Mucosa of rectum (tissue), 2 donors: Measurements from ENCODE around the gene SRCAP.
A peak's percentile ranks its signal among the peaks of the same experiment; 100 is the strongest.

Experiments used
- H3K27ac ChIP-seq, 2 donors: one replicate each; pipeline ENCODE4 v1.7.0; 2013; ENCODE audit warnings: inconsistent platforms in 2 of 2, low read depth in 2 of 2, low read length in 2 of 2
- H3K27me3 ChIP-seq, 2 donors: one replicate each; pipeline ENCODE4 v1.7.0; 2013; ENCODE audit warnings: low read length in 2 of 2; ENCODE audit not compliant: control insufficient read depth in 2 of 2, insufficient read depth in 2 of 2
- H3K36me3 ChIP-seq, 2 donors: one replicate each; pipeline ENCODE4 v1.7.0; 2013; ENCODE audit warnings: low read length in 2 of 2; ENCODE audit not compliant: control insufficient read depth in 2 of 2, insufficient read depth in 2 of 2
- H3K4me1 ChIP-seq, 2 donors: one replicate each; pipeline ENCODE4 v1.7.0; 2013; ENCODE audit warnings: low read length in 2 of 2, mild to moderate bottlenecking in 1 of 2; ENCODE audit not compliant: control insufficient read depth in 2 of 2, insufficient read depth in 2 of 2
- H3K4me3 ChIP-seq, 2 donors: one replicate each; pipeline ENCODE4 v1.7.0; 2013; ENCODE audit warnings: low read length in 2 of 2
- H3K9ac ChIP-seq, 2 donors: one replicate each; pipeline ENCODE4 v1.7.0; 2013; ENCODE audit warnings: low read length in 2 of 2, low read depth in 1 of 2, mild to moderate bottlenecking in 1 of 2
- H3K9me3 ChIP-seq, 2 donors: one replicate each; pipeline ENCODE4 v1.7.0; 2013; ENCODE audit warnings: low read length in 2 of 2; ENCODE audit not compliant: control insufficient read depth in 2 of 2
- donor health status: healthy.
- donor health status: Normal muscosa, but diverticular disease.

Gene SRCAP

DNA sequence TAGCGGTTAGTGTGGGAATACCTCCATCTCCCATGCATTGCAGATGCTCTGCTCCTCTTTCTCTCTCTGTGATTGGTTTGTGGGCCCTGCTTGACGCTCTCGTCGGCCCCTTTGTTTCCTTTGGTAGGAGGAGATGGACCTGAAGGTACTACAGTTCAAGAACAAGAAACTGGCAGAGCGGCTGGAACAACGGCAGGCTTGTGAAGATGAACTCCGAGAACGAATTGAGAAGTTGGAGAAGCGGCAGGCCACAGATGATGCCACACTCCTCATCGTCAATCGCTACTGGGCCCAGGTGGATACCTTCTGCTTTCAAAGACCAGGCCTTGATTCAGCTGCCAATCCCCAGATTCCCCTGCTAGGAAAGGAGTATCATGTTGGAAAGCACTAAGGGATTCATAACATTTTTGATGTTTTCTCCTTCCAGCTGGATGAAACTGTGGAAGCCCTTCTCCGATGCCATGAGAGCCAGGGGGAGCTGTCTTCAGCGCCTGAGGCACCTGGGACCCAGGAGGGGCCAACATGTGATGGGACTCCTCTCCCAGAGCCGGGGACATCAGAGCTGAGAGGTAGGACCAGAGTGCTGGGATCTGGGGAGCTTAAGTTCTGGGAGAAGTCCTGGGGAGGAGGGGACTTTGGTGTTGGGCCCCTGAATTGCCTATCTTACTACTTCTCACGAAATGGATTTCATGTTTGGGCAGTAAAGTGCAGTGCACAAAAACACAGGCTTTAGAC, 64.2 kb downstream of the SRCAP start:
- H3K27ac ChIP-seq: no peak overlapping the region
- no peaks in the 10 kb centered on the region for H3K9me3 ChIP-seq
- H3K9ac ChIP-seq: peak overlapping the region; percentile 79 to 97
- peak overlapping the region; percentile 84 to 99 for H3K4me3 ChIP-seq
- H3K36me3 ChIP-seq: peaks cover 45 to 47% of the 10 kb centered on the region in 2 donors
- no peaks in the 10 kb centered on the region for H3K27me3 ChIP-seq
- H3K4me1 ChIP-seq: peaks cover 24 to 26% of the 10 kb centered on the region in 2 donors

DNA sequence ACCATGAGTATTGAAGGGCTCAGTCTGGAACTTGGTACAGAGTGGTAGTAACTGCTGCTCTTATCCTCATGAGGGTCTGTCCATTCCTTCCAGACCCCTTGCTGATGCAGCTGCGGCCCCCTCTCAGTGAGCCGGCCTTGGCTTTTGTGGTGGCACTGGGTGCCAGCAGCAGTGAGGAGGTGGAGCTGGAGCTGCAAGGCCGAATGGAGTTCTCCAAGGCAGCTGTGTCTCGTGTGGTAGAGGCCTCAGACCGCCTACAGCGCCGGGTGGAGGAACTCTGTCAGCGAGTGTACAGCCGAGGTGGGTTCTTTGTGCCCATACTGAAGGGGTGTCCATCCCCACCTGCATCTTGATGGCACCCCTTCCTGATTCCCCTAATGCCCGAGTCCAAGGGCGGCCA, 65.1 kb downstream of the SRCAP start:
- Histone ChIP-seq H3K36me3 (peaks cover 54 to 57% of the 10 kb centered on the region in 2 donors), H3K9me3 (no peaks in the 10 kb centered on the region), H3K27ac (no peak overlapping the region), H3K9ac (no peak overlapping the region), H3K4me1 (peaks cover 24 to 26% of the 10 kb centered on the region in 2 donors), H3K4me3 (no peak overlapping the region), H3K27me3 (no peaks in the 10 kb centered on the region)

DNA sequence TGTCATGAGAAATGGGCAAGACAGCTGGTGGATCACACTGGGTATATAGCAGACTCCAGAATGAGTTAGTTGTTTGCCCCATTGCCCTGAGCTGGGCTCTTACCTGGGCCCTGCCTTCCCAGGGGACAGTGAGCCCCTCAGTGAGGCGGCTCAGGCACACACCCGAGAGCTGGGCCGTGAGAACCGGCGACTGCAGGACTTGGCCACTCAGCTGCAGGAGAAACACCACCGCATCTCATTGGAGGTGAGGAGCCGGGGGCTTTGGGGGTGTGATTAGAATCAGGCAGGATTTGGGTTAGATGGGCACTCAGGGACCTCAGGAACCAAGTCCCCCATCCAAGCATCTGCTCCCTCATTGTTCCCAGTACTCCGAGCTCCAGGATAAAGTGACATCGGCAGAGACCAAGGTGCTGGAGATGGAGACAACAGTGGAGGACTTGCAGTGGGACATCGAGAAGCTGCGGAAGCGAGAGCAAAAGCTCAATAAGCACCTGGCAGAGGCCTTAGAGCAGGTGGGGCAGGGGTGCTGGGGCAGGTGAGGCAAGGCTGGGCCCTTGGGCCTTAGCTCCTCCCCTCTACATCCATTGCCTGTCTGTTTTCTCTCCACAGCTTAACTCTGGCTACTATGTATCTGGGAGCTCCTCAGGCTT, 66.0 kb downstream of the SRCAP start:
- no peak overlapping the region for H3K9ac ChIP-seq
- H3K27me3 ChIP-seq: no peaks in the 10 kb centered on the region
- H3K9me3 ChIP-seq: no peaks in the 10 kb centered on the region
- no peak overlapping the region for H3K4me3 ChIP-seq
- peaks cover 61 to 65% of the 10 kb centered on the region in 2 donors for H3K36me3 ChIP-seq
- no peak overlapping the region for H3K27ac ChIP-seq
- H3K4me1 ChIP-seq: peaks cover 24 to 26% of the 10 kb centered on the region in 2 donors

DNA sequence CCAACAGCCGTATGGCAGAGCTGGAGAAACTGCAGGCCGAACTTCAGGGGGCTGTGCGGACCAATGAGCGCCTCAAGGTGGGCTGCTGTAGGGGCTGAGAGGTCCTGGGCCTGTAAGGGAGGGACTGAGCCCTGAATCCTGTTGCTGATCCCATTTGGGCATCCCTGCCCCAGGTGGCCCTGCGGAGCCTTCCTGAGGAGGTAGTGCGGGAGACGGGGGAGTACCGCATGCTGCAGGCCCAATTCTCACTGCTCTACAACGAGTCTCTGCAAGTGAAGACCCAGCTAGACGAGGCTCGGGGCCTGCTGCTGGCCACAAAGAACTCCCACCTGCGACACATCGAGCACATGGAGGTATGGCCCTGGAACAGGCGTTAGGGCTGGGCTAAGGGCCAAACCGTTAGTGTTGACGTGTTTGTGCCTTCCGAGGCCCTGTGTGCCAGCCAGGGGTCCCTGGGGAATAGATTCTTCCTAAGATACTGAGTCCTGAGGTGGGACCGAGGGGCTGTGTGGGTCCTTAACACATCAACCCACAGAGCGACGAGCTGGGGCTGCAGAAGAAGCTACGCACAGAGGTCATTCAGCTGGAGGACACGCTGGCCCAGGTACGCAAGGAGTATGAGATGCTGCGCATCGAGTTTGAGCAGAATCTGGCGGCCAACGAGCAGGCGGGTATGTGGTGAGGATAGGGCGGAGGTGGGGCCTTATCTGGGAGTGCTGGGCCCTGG, 67.4 kb downstream of the SRCAP start:
- H3K4me3 ChIP-seq: no peak overlapping the region
- H3K9me3 ChIP-seq: no peaks in the 10 kb centered on the region
- peaks cover 66 to 75% of the 10 kb centered on the region in 2 donors for H3K36me3 ChIP-seq
- H3K27ac ChIP-seq: no peak overlapping the region
- no peaks in the 10 kb centered on the region for H3K27me3 ChIP-seq
- H3K4me1 ChIP-seq: peaks cover 13 to 18% of the 10 kb centered on the region in 2 donors
- H3K9ac ChIP-seq: no peak overlapping the region

DNA sequence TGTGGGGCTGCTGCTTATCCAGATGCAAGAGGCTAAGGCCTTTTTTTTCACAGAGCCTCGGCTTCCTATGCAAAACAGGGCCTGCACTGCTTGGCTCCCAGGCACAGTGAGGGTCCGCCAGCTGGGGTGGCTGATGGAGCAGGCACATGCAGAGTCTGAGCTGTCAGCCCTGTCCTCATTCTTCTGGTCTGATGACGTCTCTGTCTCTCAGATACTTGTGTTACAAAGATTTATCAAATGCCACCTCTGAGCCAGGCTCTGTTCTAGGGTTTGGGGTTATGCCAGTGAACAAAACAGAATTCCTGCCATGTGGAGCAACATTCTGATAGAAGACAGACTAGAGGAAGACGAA, 67.9 kb downstream of the SRCAP start:
- no peak overlapping the region for H3K4me3 ChIP-seq
- H3K27me3 ChIP-seq: no peaks in the 10 kb centered on the region
- no peaks in the 10 kb centered on the region for H3K9me3 ChIP-seq
- H3K27ac ChIP-seq: no peak overlapping the region
- H3K4me1 ChIP-seq: peaks cover 11 to 13% of the 10 kb centered on the region in 2 donors
- H3K36me3 ChIP-seq: peaks cover 71 to 81% of the 10 kb centered on the region in 2 donors
- no peak overlapping the region for H3K9ac ChIP-seq

DNA sequence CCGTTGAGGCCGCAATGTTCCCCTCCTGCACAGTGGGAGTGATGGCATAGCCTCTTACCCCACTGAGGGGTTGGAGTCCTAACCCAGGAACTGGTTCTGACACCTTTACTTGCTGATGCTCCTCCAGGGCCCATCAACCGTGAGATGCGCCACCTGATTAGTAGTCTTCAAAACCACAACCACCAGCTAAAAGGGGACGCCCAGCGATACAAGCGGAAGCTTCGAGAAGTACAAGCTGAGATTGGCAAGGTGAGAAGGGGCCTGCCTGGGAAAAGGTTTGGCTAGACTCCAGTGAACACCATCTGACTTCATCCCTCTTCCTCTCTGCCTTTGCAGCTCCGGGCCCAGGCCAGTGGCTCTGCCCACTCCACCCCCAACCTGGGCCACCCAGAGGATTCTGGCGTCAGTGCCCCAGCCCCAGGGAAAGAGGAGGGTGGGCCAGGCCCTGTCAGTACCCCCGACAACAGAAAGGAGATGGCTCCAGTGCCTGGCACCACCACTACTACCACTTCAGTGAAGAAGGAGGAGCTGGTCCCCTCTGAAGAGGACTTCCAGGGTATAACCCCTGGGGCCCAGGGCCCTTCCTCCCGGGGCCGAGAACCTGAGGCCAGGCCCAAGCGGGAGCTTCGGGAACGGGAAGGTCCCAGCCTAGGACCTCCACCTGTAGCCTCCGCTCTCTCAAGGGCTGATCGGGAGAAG, 68.9 kb downstream of the SRCAP start:
- Histone ChIP-seq H3K27ac (no peak overlapping the region), H3K36me3 (peaks cover 81 to 91% of the 10 kb centered on the region in 2 donors), H3K9me3 (no peaks in the 10 kb centered on the region), H3K4me1 (peaks cover 6 to 8% of the 10 kb centered on the region in 2 donors), H3K4me3 (no peak overlapping the region), H3K9ac (no peak overlapping the region), H3K27me3 (no peaks in the 10 kb centered on the region)

DNA sequence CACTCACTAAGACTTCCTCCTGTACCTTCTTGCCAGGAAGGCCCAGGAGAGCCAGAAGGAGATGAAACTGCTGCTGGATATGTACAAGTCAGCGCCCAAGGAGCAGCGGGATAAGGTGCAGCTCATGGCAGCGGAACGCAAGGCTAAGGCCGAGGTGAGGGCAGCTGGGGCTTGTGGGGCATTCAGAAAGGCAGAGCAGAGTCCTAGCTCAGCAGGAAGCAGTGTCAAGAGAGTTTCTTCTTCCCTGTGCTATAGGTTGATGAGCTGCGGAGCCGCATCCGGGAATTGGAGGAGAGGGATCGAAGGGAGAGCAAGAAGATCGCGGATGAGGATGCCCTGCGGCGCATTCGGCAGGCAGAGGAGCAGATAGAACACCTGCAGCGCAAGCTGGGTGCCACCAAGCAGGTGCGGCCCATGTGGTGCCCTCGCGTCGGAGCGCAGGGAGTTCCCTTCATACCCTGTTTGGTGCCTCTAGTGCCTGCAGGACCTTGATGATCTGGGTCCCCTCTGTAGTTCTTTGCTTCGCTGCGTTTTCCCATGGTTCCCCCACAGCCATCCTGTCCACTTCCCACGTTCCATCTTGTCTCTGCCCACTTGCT, 69.7 kb downstream of the SRCAP start:
- Histone ChIP-seq H3K27me3 (no peaks in the 10 kb centered on the region), H3K9ac (no peak overlapping the region), H3K36me3 (peaks cover 83 to 92% of the 10 kb centered on the region in 2 donors), H3K4me3 (no peak overlapping the region), H3K27ac (no peak overlapping the region), H3K9me3 (no peaks in the 10 kb centered on the region), H3K4me1 (peaks cover 0 to under 1% of the 10 kb centered on the region in 2 donors)

DNA sequence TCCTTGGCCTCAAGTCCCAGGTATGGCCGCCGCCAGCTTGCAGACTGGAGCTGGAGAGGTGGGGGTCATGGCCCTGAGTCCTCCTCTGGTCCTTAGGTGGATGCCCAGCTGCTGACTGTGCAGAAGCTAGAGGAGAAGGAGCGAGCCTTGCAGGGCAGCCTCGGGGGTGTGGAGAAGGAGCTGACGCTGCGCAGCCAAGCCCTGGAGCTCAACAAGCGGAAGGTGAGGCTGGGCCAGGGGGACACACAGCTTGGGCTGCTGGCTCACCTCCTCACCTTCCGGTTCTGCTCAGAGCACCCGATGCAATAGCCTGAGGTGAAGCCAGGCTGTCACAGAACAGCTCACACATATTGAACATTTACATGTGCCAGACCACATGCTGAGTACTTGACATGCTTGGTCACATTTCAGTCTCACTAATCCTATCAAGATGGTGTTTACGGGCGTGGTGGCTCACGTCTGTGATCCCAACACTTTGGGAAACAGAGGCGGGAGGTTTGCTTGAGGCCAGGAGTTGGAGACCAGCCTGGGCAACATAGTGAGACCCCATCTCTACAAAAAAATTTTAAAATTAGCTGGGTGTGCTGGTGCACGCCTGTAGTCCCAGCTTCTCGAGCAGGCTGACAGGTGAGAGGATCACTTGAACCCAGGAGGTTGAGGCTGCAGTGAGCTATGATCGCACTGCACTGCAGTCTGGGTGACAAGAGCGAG, 70.6 kb downstream of the SRCAP start:
- no peaks in the 10 kb centered on the region for H3K27me3 ChIP-seq
- H3K36me3 ChIP-seq: peaks cover 83 to 90% of the 10 kb centered on the region in 2 donors
- H3K9me3 ChIP-seq: no peaks in the 10 kb centered on the region
- H3K27ac ChIP-seq: no peak overlapping the region
- H3K4me3 ChIP-seq: no peak overlapping the region
- no peaks in the 10 kb centered on the region for H3K4me1 ChIP-seq
- no peak overlapping the region for H3K9ac ChIP-seq

DNA sequence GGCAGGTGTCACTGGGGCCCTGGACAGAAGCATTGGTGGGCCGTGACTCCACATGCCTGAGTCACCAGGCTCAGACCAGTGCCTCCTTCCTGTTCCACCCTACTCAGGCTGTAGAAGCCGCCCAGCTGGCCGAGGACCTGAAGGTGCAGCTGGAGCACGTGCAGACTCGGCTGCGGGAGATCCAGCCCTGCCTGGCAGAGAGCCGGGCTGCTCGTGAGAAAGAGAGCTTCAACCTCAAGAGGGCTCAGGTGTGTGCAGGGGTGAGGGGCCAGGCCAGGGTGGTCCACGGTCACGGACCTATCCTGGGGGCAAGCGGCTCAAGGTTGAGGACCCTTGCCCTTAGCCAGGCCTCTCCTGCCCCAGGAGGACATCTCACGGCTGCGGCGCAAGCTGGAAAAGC, 72.8 kb downstream of the SRCAP start:
- H3K9ac ChIP-seq: no peak overlapping the region
- no peaks in the 10 kb centered on the region for H3K27me3 ChIP-seq
- H3K36me3 ChIP-seq: peaks cover 61 to 71% of the 10 kb centered on the region in 2 donors
- H3K4me1 ChIP-seq: peaks cover 7 to 8% of the 10 kb centered on the region in 2 donors
- no peak overlapping the region for H3K4me3 ChIP-seq
- H3K27ac ChIP-seq: no peak overlapping the region
- H3K9me3 ChIP-seq: no peaks in the 10 kb centered on the region
